ENCODE measurements around the gene CBLB.

- TF ChIP-seq EZH2 (IDR thresholded peaks at IDR 0.05) (no peak), POLR2AphosphoS5 (IDR thresholded peaks at IDR 0.05; ENCODE audit: borderline replicate concordance, low read depth, low read length) (no peak), FOXP2 (optimal IDR thresholded peaks at IDR 0.05; ENCODE audit: control extremely low read depth, extremely low read length, insufficient read depth) (no peak)
These were observed 12.2 kb downstream of the CBLB start for GRCh38 chr3:105856605-105857004.
